KMS-11 (cell line): ENCODE results near the gene ADAR.
A peak's percentile ranks its signal among the peaks of the same experiment; 100 is the strongest.

ENCODE experiments used
- H2AFZ ChIP-seq: fragments of 200-600 bp; sonication (generic); 2 replicates; pipeline ENCODE4 v1.6.1; 2016; ENCODE audit warnings: antibody characterized with exemption, mixed run types, low read depth
- H3K27ac ChIP-seq: fragments of 200-600 bp; sonication (generic); 2 replicates; pipeline ENCODE4 v1.6.1; 2016; ENCODE audit warnings: mild to moderate bottlenecking, mixed run types
- H3K27me3 ChIP-seq: fragments of 200-600 bp; sonication (generic); 2 replicates; pipeline ENCODE4 v1.6.1; 2017; ENCODE audit warnings: mild to moderate bottlenecking, low read depth, mixed run types, moderate library complexity; ENCODE audit not compliant: insufficient read depth
- H3K36me3 ChIP-seq: fragments of 200-600 bp; sonication (generic); 2 replicates; pipeline ENCODE4 v1.6.1; 2017; ENCODE audit warnings: mild to moderate bottlenecking, mixed run types; ENCODE audit not compliant: insufficient read depth
- H3K4me1 ChIP-seq: fragments of 200-600 bp; sonication (generic); 2 replicates; pipeline ENCODE4 v1.6.1; 2016; ENCODE audit warnings: mild to moderate bottlenecking, low read depth, mixed run types; ENCODE audit not compliant: poor library complexity, severe bottlenecking
- H3K4me2 ChIP-seq: fragments of 200-600 bp; sonication (generic); 2 replicates; pipeline ENCODE4 v1.7.0; 2016; ENCODE audit warnings: mild to moderate bottlenecking, mixed run types
- H3K4me3 ChIP-seq: fragments of 200-600 bp; sonication (generic); IDR thresholded peaks from 2 replicates; pipeline ENCODE4 v1.6.1; 2017; ENCODE audit warnings: low read depth, low read length, mixed read lengths; ENCODE audit not compliant: insufficient read depth
- H3K79me2 ChIP-seq: fragments of 200-600 bp; sonication (generic); 2 replicates; pipeline ENCODE4 v1.6.1; 2016; ENCODE audit warnings: low read depth, mixed run types; ENCODE audit not compliant: insufficient read depth
- H3K9ac ChIP-seq: fragments of 200-600 bp; sonication (generic); 2 replicates; pipeline ENCODE4 v1.6.1; 2016; ENCODE audit warnings: mild to moderate bottlenecking, mixed run types
- H4K20me1 ChIP-seq: fragments of 200-600 bp; sonication (generic); 2 replicates; pipeline ENCODE4 v1.6.1; 2016; ENCODE audit warnings: mild to moderate bottlenecking, mixed run types; ENCODE audit not compliant: insufficient read depth
- CTCF ChIP-seq: fragments of 200-600 bp; sonication (generic); conservative IDR thresholded peaks from 2 replicates; pipeline ENCODE4 v1.6.1; 2017; ENCODE audit warnings: low read depth, mild to moderate bottlenecking, antibody characterized with exemption, low read length, moderate library complexity, mixed read lengths

ADAR gene

DNA sequence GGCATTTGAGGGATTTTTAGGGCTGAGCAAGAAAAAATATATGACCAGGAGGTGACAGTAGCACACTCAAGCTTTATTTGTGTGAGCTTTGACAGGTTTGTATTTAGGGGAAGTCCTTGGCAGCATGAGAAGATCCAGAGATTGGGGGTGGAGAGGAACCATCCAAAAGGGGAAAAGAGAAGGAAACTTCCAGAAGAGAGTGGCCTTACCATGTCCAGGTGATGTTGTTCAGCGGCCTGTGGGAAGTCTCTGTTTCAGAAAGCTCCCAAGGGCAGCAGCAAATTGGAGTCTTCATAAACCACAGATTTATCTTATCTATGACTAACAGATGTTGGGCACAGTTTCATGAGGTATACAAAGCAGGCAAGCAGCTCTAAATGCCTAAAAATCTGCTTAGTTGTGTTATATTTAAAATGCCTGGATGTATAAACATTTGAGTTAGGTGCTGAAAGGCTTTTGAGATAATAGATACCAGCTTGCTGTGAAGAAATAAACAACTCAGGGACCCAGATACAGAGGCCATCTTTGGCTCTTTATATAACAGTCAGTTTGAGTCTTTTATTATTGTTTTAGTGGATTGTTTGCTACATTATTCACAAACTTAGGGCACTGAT is 21.2 kb upstream of the ADAR start:
- peak overlapping the region; percentile 80 for H2AFZ ChIP-seq
- peak overlapping the region; percentile 90 for H3K4me2 ChIP-seq
- peaks cover 66% of the 10 kb centered on the region for H3K4me1 ChIP-seq
- H3K27ac ChIP-seq = peak overlapping the region; percentile 68
- H4K20me1 ChIP-seq = peaks cover under 1% of the 10 kb centered on the region; the same call in 1 of the 2 replicates
- H3K36me3 ChIP-seq = no peaks in the 10 kb centered on the region; the same call in 1 of the 2 replicates
- no peak for TF ChIP-seq CTCF
- no peak overlapping the region for H3K4me3 ChIP-seq
- H3K27me3 ChIP-seq = no peaks in the 10 kb centered on the region
- peak overlapping the region; percentile 92; the same call in 1 of the 2 replicates for H3K9ac ChIP-seq
- H3K79me2 ChIP-seq = peaks cover 36% of the 10 kb centered on the region

DNA sequence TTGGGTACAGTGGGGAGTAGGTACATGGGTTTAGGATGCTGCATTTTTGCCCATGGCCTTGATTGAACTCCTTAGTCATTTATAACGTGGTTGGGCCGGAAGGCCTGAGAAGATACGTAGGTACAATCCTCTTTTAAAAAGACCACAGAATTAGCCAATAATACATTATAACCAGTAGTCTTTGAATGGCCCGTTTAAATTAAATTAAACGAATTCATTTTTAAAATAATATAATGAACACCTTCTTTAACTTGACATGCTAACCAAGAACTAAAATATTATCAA is 20.1 kb upstream of the ADAR start:
- Histone ChIP-seq H3K4me2 (peak overlapping the region; percentile 90), H3K4me3 (peak overlapping the region; percentile 100), H3K36me3 (no peaks in the 10 kb centered on the region; the same call in 1 of the 2 replicates), H3K9ac (peak overlapping the region; percentile 92), H3K27me3 (no peaks in the 10 kb centered on the region), H3K4me1 (peaks cover 70% of the 10 kb centered on the region), H2AFZ (peak overlapping the region; percentile 80), H3K79me2 (peaks cover 47% of the 10 kb centered on the region), H3K27ac (peak overlapping the region; percentile 68), H4K20me1 (peaks cover 4% of the 10 kb centered on the region; the same call in 1 of the 2 replicates)
- TF ChIP-seq CTCF = no peak

DNA sequence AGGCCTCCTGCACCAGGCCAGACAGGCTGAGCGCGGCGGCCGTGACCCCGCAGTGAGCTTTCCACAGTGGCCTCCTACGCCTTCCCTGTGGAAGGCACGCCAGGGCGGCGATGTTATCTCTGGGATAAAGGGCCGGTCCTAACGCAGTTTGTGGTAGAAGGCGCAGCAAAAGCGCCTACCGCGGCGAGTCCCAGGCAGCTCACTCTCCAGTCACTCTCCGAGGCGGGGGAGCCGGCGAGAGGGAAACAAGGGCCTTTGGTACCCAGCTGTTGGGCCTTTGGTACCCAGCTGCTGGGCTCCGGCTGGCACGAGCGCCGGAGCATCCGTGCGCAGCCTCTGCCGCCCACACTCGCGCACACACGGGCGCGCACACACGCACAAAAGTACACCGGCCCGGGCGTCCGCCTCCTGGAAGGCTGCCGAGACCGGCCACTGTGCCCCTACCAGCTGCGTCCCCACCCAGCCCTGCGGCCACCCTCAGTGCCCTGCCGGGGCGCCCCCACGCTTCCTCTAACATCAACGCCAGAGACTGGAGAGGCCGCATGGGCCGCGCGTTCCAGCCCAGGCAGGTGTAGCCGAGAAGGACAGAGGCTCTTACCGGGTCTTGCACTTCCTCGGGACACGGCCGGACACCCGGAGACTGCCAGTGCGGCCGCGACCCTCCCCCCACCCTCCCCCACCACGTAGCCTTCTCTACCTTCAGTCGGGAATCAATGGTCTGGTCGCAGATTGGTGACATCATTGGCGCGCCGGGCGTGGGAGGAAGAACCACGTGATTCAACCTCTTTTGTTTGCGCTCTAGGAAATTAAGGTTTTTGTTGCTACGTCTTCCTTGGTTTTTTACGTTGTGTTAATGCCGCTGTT is 19.5 kb upstream of the ADAR start:
- peak overlapping the region; percentile 100 for H3K4me3 ChIP-seq
- peaks cover 9% of the 10 kb centered on the region for H4K20me1 ChIP-seq
- H3K4me2 ChIP-seq = peak overlapping the region; percentile 90
- H3K79me2 ChIP-seq = peaks cover 53% of the 10 kb centered on the region
- no peaks in the 10 kb centered on the region for H3K27me3 ChIP-seq
- H3K9ac ChIP-seq = peak overlapping the region; percentile 92
- peak overlapping the region; percentile 80 for H2AFZ ChIP-seq
- H3K4me1 ChIP-seq = peaks cover 73% of the 10 kb centered on the region
- H3K27ac ChIP-seq = peak overlapping the region; percentile 68
- no peaks in the 10 kb centered on the region; the same call in 1 of the 2 replicates for H3K36me3 ChIP-seq
- 0 out of 2 replicates have a peak, but pooled peaks have one; percentile 16 for TF ChIP-seq CTCF

DNA sequence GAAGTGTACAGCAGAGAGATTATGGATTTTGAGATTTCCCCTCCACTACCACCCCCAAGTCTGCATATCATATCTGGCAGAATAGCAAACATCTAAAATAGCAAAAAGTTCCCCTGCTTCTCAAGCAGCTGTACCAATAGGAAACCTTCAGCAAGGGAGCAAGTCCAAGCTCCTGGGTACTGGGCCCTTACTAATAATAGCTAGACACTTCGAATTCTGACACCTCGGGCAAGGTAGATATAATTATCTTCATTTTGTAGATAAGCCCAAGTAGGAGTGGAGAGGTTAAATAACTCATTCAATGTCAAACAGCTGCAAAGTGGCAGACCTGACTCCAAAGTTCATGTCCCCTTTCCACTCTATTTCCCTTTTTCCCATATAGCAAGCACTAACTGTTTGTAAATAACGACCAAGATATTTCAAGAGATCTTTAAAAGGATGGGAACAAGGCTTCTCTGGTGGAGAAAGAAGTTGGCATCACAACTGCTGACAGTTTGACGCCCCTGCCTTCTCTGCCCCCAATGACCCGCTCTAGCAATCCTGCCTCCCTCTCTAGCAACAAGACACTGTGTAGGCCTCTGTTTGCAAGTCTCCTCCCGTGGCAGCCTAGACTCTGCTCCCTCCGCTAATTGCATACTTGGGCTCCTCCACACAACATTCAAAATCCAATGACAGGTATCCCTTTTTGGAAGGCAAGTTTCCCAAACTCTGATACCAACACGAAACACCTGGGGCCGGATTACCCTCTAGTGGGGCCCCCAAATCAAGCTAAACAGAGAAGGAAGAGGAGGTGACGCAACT is 18.7 kb upstream of the ADAR start:
- H2AFZ ChIP-seq = peak overlapping the region; percentile 80
- no peaks in the 10 kb centered on the region; the same call in 1 of the 2 replicates for H3K36me3 ChIP-seq
- H3K4me2 ChIP-seq = peak overlapping the region; percentile 90
- H3K4me3 ChIP-seq = peak overlapping the region; percentile 100
- no peak for TF ChIP-seq CTCF
- H3K4me1 ChIP-seq = peaks cover 82% of the 10 kb centered on the region
- H3K79me2 ChIP-seq = peaks cover 61% of the 10 kb centered on the region
- H3K9ac ChIP-seq = peak overlapping the region; percentile 92
- H3K27me3 ChIP-seq = no peaks in the 10 kb centered on the region
- peaks cover 17% of the 10 kb centered on the region for H4K20me1 ChIP-seq
- peak overlapping the region; percentile 68 for H3K27ac ChIP-seq
